B cell (primary cell): ENCODE results near the gene RDH14.

ENCODE experiments used
- EZH2 ChIP-seq: IDR thresholded peaks from 2 replicates; pipeline ENCODE4 v1.6.1; 2012; ENCODE audit warnings: borderline replicate concordance, low read depth, mild to moderate bottlenecking, moderate library complexity, low read length; ENCODE audit not compliant: insufficient read depth, poor library complexity, severe bottlenecking
- TF ChIP-seq, protein P1 (sequence below): fragments of 200-600 bp; IDR thresholded peaks from one replicate; pipeline ENCODE4 v1.8.0; 2022; ENCODE audit warnings: antibody characterized with exemption, mild to moderate bottlenecking

DNA sequence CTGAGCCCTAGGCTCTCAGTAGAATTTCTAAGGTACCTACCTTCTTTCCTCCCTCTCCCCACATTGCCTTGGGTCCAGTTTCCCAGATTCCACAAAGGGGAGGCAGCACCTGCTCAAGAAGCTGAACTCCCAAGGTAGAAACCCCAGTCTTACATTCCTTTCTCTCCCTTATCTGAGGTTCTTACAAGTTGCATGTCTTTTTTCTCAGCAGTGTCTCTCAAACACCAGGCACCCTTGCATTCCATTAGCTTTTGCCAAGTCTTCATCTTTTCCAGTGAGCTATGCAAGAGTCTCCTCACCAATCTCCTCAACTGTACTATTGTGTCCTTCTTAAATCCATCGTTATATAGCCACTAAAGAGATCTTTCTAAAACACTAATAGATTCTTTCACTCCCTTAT, 33.0 kb upstream of the RDH14 start:
- TF ChIP-seq, protein P1, sequence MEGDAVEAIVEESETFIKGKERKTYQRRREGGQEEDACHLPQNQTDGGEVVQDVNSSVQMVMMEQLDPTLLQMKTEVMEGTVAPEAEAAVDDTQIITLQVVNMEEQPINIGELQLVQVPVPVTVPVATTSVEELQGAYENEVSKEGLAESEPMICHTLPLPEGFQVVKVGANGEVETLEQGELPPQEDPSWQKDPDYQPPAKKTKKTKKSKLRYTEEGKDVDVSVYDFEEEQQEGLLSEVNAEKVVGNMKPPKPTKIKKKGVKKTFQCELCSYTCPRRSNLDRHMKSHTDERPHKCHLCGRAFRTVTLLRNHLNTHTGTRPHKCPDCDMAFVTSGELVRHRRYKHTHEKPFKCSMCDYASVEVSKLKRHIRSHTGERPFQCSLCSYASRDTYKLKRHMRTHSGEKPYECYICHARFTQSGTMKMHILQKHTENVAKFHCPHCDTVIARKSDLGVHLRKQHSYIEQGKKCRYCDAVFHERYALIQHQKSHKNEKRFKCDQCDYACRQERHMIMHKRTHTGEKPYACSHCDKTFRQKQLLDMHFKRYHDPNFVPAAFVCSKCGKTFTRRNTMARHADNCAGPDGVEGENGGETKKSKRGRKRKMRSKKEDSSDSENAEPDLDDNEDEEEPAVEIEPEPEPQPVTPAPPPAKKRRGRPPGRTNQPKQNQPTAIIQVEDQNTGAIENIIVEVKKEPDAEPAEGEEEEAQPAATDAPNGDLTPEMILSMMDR: no peak
- TF ChIP-seq EZH2: no peak
